ENCODE measurements around the gene ADORA1.

- TF ChIP-seq POLR2A (IDR thresholded peaks at IDR 0.05; ENCODE audit: low read depth, low read length) (no peak), SPI1 (IDR thresholded peaks at IDR 0.05; ENCODE audit: low read depth, low read length) (no peak), TAF1 (IDR thresholded peaks at IDR 0.05; ENCODE audit: low read depth, low read length) (no peak), POLR2AphosphoS5 (IDR thresholded peaks at IDR 0.05; ENCODE audit: low read depth, low read length) (no peak), PAX5 (IDR thresholded peaks at IDR 0.05; ENCODE audit: insufficient read depth, low read length, severe bottlenecking) (no peak)
Observed at GRCh38 chr1:203171341-203172183, 44.0 kb downstream of the ADORA1 start.
